GM12801 (cell line): ENCODE measurements around the gene CCDC91.

Experiments
- CTCF ChIP-seq: IDR thresholded peaks from one replicate; pipeline ENCODE4 v1.5.1; 2011; ENCODE audit warnings: control low read depth; ENCODE audit not compliant: insufficient read length; ENCODE audit errors: extremely low read depth

CCDC91 gene

GRCh38 chr12:28539691-28540323 lies 349.6 kb downstream of the CCDC91 start:
- no peak for TF ChIP-seq CTCF

GRCh38 chr12:28540324-28540714 lies 350.1 kb downstream of the CCDC91 start:
- TF ChIP-seq CTCF: no peak

- no peak for TF ChIP-seq CTCF
These were observed 353.0 kb downstream of the CCDC91 start for GRCh38 chr12:28543021-28543890.

- no peak for TF ChIP-seq CTCF
These were observed 360.8 kb downstream of the CCDC91 start for GRCh38 chr12:28550757-28551704.

- TF ChIP-seq CTCF: no peak
These were observed 362.2 kb downstream of the CCDC91 start for GRCh38 chr12:28552251-28552970.

GRCh38 chr12:28555748-28556147 lies 365.5 kb downstream of the CCDC91 start:
- TF ChIP-seq CTCF: no peak
